Left lobe of liver (tissue), 2 donors: Measurements from ENCODE around the gene GPR176. TPM values are rescaled to one million over a fixed set of nuclear protein-coding genes. Genes with fewer than 3 reads are reported as not detected.

ENCODE experiments used
- ATAC-seq: fragments of 200-7000 bp; cut with Tn5 transposase; one replicate; pipeline ENCODE4 v1.9.1; 2020; ENCODE audit warnings: mild to moderate bottlenecking, moderate library complexity
- DNase-seq: peaks from one replicate; pipeline ENCODE4 v3.0.0-alpha.2; 2020; ENCODE audit warnings: low spot score
- total RNA-seq: library from RNA; stranded (reverse); gene quantifications from one replicate; pipeline ENCODE4 v1.2.1, GENCODE V29; 2021
- donor health status: DM: no; HTN: no; CAD: no; lungs with moderate emphysema.
- donor health status: DM: no; HTN: yes; CAD: no.

The GPR176 gene
- total RNA-seq, 1 donor from 2014 or later: 0.88 TPM

GRCh38 chr15:39752246-39752645 lies 167.8 kb downstream of the GPR176 start:
- ATAC-seq (no peak), DNase-seq (no peak)

Other genes starting within 250 kb of the GPR176 start
- not detected for gene FSIP1, start 137.4 kb downstream of the GPR176 start, total RNA-seq
- gene EIF2AK4, start 13.8 kb upstream of the GPR176 start, total RNA-seq: 12.4 TPM
- gene SRP14, start 118.9 kb upstream of the GPR176 start, total RNA-seq: 56.8 TPM
- 3.3 TPM for gene BMF, start 188.6 kb upstream of the GPR176 start, total RNA-seq
- gene BUB1B, start 240.8 kb upstream of the GPR176 start, total RNA-seq: 0.68 TPM